ENCODE data around the gene MAP6. TPM values are rescaled to one million over a fixed set of nuclear protein-coding genes. Genes with fewer than 3 reads are reported as not detected.

MAP6 gene
- total RNA-seq, 3 donors from 2014 or later (not counting 1 experiment from before 2014, with no cell fraction given): not detected

- Histone ChIP-seq H3K4me3 (ENCODE audit: low read length) (no peak overlapping the region), H3K36me3 (ENCODE audit: control insufficient read depth, insufficient read depth, low read length) (no peaks in the 10 kb centered on the region), H3K9me3 (ENCODE audit: control insufficient read depth, insufficient read depth, low read length) (no peaks in the 10 kb centered on the region), H3K4me1 (ENCODE audit: control insufficient read depth, insufficient read depth, low read length) (no peaks in the 10 kb centered on the region), H3K27ac (ENCODE audit: low read length) (no peak overlapping the region), H3K27me3 (ENCODE audit: control insufficient read depth, insufficient read depth, low read length) (peaks cover 2% of the 10 kb centered on the region)
- 100% methylated on average over 1 of the region's 1 CpG for WGBS (ENCODE audit: insufficient coverage)
- Mint-ChIP-seq H3K9me3 (no peaks in the 10 kb centered on the region), H3K4me3 (no peak overlapping the region), H3K27me3 (ENCODE audit: low read depth in 2 of 2) (peaks cover 25 to 40% of the 10 kb centered on the region in 2 donors), H3K4me1 (no peaks in the 10 kb centered on the region), H3K27ac (no peak overlapping the region), H3K36me3 (no peaks in the 10 kb centered on the region)
- TF ChIP-seq CTCF (IDR thresholded peaks at IDR 0.05): no peak
- no peak for DNase-seq
- ATAC-seq: no peak
- intact Hi-C loops (cut with micrococcal nuclease): no loop called here
Observed at GRCh38 chr11:75637998-75638397, 30.8 kb downstream of the MAP6 start.

- no peaks in the 10 kb centered on the region for H3K4me1 ChIP-seq (ENCODE audit: control insufficient read depth, insufficient read depth, low read length)
- H3K27me3 Mint-ChIP-seq (ENCODE audit: low read depth in 2 of 2): peaks cover 39 to 58% of the 10 kb centered on the region in 2 donors
Observed at GRCh38 chr11:75635066-75635862, 33.6 kb downstream of the MAP6 start.

GRCh38 chr11:75633409-75634066 is 35.3 kb downstream of the MAP6 start:
- Histone ChIP-seq H3K27ac (ENCODE audit: low read length) (no peak overlapping the region), H3K4me1 (ENCODE audit: control insufficient read depth, insufficient read depth, low read length) (no peaks in the 10 kb centered on the region), H3K9me3 (ENCODE audit: control insufficient read depth, insufficient read depth, low read length) (no peaks in the 10 kb centered on the region), H3K36me3 (ENCODE audit: control insufficient read depth, insufficient read depth, low read length) (no peaks in the 10 kb centered on the region), H3K27me3 (ENCODE audit: control insufficient read depth, insufficient read depth, low read length) (peaks cover 2% of the 10 kb centered on the region), H3K4me3 (ENCODE audit: low read length) (no peak overlapping the region)
- ATAC-seq: no peak
- WGBS (ENCODE audit: insufficient coverage): 90% methylated on average over 8 of the region's 8 CpGs
- Mint-ChIP-seq H3K9me3 (no peaks in the 10 kb centered on the region), H3K27ac (no peak overlapping the region), H3K4me1 (no peaks in the 10 kb centered on the region), H3K27me3 (ENCODE audit: low read depth in 2 of 2) (peaks cover 41 to 58% of the 10 kb centered on the region in 2 donors), H3K36me3 (no peaks in the 10 kb centered on the region), H3K4me3 (no peak overlapping the region)
- TF ChIP-seq CTCF (IDR thresholded peaks at IDR 0.05): no peak
- intact Hi-C loops (cut with micrococcal nuclease): no loop called here
- DNase-seq: no peak

More at GRCh38 chr11:75635066-75635862, 33.6 kb downstream of the MAP6 start:
- no peak overlapping the region for H3K27ac Mint-ChIP-seq
- no peaks in the 10 kb centered on the region for H3K9me3 ChIP-seq (ENCODE audit: control insufficient read depth, insufficient read depth, low read length)
- H3K27ac ChIP-seq (ENCODE audit: low read length): no peak overlapping the region
- no peak for DNase-seq
- H3K9me3 Mint-ChIP-seq: no peaks in the 10 kb centered on the region
- 65% methylated on average over 16 of the region's 16 CpGs for WGBS (ENCODE audit: insufficient coverage)
- intact Hi-C loops (cut with micrococcal nuclease): no loop called here
- no peaks in the 10 kb centered on the region for H3K36me3 ChIP-seq (ENCODE audit: control insufficient read depth, insufficient read depth, low read length)
- H3K4me3 Mint-ChIP-seq: no peak overlapping the region
- ATAC-seq: no peak
- TF ChIP-seq CTCF (IDR thresholded peaks at IDR 0.05): no peak
- H3K4me3 ChIP-seq (ENCODE audit: low read length): no peak overlapping the region
- H3K4me1 Mint-ChIP-seq: no peaks in the 10 kb centered on the region
- H3K36me3 Mint-ChIP-seq: no peaks in the 10 kb centered on the region
- H3K27me3 ChIP-seq (ENCODE audit: control insufficient read depth, insufficient read depth, low read length): peaks cover 2% of the 10 kb centered on the region

Measured in natural killer cell (primary cell).